Activated CD4-positive, alpha-beta T cell treated with anti-CD3 and anti-CD28 coated beads, Interleukin-2, amount 50 U/mL, for 16 hours (primary cell): ENCODE results near the gene TSSK3.

Source experiments
- DNase-seq: peaks from one replicate; pipeline ENCODE4 v3.0.0-alpha.2; 2020

The TSSK3 gene

DNA sequence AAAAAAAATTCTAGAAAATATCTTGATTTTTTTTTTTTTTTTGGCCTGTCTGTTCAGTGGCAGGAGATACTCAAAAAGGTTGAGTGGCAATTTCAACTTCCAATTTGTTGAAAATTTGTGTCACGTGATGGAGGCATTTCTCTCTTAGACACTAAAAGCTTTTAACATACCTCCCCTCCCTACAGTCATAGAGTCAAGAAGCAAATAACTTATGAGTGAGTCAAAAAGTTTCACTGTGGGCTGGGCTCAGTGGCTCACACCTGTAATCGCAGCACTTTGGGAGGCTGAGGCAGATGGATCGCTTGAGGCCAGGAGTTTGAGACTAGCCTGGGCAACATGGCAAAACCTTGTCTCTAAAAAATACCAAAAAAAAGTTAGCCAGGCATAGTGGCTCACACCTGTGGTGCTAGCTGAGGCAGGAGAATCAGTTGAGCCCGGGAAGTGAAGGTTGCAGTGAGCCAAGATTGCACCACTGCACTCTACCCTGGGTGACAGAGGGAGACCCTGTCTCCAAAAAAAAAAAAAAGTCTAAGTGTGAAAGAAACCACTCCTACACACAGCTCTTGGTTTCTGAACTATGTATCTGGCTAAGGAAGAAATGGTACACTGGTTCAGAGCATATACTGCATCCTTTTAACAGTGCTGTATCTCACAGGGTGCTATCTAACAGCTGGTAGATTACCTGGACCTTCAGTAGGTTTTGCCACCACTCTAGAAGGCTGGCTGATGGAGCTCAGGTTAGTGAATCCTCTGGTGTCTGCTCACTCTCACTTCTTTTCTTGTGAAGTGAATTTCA, 43.5 kb downstream of the TSSK3 start:
- DNase-seq: no peak

DNA sequence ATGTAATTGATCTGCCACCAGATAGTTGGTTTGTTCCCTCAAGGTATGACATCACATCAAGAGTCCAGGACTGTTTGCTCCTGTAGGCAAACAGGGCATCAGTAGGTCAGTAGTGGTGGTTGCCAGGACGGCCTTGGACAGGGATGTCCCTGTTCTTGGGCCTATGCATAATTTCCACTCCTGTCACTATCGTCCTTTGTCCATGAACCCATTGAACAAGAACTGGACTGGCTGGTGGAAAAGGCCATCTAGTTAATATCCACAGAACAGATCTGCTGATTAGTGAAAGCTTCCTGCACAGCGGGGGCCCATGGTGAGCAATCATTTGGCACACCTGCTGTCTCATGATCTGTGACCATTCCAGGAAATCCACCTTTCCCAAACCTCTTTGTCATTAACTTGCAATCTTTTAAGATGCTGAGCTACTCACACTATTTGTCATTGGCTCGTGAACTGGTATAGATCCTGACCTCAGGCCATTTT, 44.3 kb downstream of the TSSK3 start:
- no peak for DNase-seq

DNA sequence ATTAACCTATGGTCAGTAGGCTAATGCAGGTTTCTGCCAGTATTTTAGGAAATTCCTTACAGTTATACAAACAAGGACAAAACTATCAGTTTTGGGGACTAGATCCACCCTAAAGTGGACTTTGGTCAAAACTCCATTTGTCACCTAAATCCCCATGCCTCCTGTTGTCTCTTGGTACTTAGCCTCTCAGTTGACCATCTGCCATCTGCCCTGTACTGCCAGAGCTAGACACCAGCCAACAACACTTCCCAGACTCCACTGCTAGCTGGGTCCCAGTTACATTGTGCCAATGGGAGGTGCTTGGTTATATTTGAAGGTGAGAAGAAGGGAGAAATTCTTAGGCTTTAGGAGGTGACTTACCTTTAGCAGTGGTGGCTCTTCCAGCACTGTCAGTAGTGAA, 48.9 kb downstream of the TSSK3 start:
- no peak for DNase-seq

DNA sequence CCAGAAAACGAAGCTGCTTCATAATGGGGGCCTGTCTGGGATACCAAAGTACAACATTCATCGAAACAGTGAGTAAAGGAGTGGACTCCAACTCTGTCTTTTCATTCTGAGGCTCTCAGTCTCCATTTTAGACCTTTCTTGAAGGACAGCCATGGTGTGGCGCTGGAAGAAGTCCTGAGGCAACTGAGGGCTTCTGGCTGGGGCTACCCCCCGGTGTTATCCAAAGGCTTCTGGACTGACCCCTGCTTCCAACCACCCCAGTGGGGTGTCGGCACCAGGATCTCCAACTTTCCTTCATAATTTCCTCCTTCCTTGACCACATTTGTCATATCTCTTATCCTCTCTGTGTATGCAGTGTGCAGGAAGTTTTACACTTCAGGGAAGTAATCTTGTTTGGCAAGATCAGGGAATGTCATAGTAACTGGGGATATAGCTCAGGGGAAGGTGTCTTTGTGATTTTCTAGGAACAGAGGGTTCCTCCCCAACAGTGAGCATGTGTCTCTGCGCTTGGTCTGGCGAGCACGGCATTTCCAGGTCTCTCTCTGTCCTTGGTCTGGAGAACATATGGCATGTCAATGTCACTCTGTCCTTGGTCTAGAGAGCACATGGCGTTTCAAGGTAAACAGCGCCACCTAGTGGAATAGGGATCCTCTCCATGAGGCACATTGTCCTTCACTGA, 51.3 kb downstream of the TSSK3 start:
- DNase-seq: peak; percentile 87
